Stimulated activated CD4-positive, alpha-beta T cell treated with anti-CD3 and anti-CD28 coated beads, Interleukin-1b, Interleukin-23, amount 100 ng/mL, for 48 hours (primary cell): ENCODE measurements around the gene FEM1B.

Experiments used
- DNase-seq: peaks from one replicate; pipeline ENCODE4 v3.0.0-alpha.2; 2020

FEM1B gene

DNA sequence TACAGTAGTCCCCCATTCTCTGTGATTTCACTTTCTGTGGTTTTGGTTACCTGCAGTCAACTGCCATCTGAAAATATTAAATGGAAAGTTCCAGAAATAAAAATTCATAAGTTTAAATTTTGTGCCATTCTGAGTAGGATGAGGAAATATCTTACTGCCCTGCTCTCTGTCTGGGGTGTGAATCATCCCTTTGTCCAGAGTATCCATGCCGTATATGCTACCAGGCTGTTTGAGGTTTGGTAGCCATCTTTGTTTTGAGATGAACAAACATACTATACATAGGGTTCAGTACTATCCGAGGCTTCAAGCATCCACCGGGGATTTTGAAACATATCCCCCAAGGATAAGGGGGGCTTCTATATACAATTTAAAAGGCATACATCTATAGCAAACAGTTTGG, 16.3 kb upstream of the FEM1B start:
- DNase-seq = no peak

DNA sequence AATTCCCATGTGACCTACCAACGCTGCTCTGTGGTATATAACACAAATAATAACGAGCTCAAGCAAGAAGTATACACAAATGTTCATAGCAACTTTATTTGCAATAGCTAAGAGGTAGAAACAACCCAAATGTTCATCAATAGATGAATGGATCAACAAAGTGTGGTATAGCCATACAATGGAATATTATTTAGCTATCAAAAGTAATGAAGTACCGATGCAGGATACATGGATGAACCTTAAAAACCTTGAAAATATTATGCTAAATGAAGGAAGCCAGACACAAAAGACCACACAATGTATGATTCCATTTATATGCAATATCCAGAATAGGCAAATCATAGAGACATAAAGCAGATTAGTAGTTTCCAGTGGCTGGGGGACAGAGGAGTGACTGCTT, 15.6 kb upstream of the FEM1B start:
- no peak for DNase-seq

DNA sequence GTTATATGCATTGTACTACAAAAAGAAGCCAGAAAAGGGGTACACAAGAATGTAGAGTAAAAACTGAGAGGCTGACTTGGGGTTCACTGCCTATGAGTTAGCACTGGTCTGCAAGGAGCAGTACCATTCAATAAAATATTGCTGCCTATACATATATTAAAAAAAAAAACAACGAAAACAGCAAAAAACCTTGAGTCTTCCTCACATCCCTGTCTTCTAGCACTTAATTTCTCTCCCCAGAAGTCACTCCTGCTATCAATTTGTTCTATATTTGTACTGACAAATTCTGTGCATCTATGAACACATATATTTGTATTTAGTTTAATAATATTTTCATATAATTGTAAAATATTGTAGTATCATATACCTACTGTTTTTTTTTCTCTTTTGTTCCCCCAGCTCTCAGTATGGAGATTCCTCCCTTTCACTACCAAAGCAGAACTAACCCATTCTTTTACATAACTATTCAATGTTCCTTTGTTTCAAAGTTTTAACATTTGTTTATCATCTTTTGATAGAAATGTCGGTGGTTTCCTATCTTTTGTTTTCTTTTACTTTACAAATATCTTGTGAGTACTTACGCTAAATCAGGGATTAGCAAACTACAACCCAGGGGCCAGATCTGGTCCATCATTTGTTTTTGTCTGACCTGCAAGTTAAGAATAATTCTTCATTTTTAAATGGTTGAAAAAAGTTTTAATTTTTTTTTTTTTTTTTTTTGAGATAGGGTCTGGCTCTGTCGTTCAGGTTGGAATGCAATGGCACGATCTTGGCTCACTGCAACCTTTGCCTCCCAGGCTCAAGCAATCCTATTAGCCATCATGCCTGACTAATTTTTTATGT, 14.8 kb upstream of the FEM1B start:
- DNase-seq = no peak

DNA sequence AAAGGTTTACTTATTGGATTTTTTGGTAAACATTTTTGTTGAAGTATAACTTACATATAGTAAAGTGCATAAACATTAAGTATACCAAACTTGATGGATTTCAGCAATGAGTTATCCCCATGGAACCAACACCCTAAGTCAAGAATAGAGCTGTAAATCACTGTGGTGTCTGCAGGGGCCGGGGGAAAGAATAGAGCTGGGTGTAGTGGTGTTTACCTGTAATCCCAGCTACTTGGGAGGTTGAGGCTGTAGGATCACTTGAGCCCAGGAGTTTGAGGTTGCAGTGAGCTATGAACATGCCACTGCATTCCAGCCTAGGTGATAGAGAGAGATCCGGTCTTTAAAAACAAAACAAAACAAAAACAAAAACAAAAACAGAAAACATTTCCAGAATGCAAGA, 13.3 kb upstream of the FEM1B start:
- no peak for DNase-seq

DNA sequence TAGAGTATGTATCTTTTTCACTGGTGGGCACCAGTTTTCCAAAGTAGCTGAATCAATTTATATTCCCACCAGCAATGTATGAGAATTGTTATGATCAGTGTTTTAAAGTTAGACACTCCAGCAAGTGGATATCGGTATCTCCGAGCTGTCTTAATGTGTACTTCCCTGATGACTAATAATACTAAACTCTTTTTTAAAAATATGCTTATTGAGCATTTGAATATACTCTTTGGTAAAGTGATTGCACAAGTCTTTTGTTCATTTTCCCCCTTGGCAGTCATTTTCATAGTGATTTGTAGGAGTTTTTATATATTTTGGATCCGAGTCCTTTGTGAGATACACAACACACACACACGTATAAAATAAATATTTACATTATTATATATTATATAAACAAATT, 12.5 kb upstream of the FEM1B start:
- DNase-seq = no peak

DNA sequence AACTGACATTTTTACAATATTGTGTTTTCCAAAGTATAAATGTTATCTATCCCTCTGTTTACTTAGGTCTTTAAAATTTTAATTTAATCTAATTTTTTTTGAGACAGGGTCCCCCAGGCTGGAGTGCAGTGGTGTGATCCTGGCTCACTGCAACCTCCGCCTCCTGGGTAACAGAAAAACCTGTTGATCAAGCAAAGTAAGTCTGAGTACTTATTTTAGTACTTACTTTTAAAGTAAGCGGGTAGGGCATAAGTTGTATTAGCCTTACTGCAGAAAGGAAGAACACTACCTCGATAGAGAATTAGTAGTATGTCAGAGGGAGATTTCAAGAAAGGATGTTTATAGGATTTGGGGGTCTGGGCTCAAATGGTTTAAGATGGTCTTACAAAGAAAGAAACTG, 11.9 kb upstream of the FEM1B start:
- DNase-seq = no peak

DNA sequence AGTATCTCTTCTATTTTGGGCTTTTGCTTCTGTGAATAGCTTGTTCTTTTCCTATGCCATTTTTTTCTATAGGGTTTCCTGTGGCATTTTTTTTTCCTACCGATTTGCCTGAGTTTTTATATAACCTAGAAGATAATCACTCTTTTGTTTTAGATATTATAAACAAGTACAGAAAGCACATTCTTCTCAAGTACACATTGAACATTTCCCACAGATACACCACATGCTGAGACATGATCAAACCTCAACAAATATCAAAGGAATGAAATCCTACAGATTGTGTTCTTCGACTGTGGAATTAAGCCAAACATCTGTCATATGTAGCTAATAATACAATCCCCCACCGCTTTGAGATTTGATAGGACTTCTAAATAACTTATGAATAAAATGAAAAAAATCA, 9.1 kb upstream of the FEM1B start:
- no peak for DNase-seq

DNA sequence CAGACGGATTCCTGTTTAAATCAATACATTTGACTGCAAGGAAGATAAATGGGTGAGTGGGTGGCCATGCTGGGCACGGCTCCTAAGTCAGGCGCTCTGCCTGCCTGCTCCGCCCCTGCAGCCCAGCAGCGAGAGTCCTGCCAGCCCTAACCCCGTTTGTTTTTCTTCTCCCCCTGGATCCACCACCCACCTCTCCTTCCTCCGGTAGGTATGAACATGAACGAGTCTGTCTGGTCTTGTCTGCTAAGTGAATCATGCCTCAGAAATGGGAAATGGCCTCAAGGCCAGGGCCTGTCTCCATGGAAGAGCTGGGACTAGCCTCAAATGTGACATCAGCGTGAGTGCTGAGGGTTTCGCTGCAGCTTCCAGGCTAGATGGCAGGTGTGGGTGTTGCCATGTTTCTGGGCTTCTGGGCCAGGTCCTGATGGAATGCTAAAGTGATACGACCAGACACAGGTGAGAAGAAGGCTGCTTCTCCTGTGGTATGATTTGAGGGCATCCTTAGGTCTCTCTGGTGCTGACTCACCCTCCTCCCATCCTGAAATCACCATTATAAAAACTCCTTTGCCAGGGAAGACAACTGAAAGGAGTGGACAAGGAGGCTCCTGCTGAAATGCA, 5.6 kb upstream of the FEM1B start:
- no peak for DNase-seq

DNA sequence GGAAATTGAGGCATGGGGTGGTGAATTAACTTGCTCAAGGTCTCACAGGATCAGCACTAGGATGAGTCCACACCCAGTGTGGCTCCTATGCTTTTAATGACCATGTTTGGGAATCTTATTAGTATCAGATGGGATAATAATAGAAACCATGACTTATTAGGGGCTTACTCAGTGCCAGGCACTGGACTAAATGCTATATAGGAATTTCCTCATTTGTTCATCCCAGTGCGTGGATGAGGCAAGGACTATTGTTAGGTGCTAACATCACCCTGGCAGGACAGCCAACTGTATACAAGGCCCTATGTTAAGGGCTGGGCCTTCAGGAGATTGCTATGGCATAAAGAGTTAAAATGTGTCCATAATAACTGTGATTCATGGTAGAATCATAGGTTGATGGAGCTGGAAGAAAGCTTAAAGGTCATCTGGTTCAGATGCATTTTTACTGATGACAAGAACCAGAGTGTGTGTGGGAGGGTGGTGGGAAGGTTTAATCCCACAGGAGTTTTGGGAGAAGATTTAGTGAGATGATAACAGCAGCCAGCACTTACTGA, 4.7 kb upstream of the FEM1B start:
- DNase-seq = no peak

DNA sequence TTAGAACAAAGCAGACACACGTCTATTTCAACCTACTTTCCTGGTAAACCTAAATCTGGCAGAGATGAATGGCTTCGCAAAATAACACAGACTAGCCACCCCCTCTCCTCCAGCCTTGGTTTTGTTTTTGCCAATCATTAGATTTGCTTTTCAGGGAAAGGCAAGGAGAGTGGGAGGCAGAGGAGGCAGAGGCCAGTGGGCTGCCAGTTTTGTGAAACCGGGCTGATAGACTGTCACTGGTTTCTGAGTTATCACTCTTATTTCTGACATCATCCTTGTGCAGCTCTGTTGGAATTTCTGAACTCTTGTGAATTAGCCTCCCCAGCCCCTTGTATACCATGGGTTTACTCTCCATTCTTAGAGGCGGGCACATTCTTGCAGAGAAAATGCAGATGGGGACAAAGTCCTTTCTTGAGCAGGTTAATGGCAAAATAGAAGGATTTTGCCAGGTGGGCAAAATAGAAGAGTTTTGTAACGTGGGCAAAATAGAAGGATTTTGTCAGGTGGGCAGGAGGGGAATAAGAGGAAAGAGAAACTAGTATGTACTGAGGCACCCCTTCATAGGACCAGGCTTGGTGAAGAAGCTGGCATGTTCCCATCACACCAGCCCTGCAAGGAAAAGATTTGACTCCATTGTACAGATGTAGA, 3.2 kb upstream of the FEM1B start:
- DNase-seq = no peak

DNA sequence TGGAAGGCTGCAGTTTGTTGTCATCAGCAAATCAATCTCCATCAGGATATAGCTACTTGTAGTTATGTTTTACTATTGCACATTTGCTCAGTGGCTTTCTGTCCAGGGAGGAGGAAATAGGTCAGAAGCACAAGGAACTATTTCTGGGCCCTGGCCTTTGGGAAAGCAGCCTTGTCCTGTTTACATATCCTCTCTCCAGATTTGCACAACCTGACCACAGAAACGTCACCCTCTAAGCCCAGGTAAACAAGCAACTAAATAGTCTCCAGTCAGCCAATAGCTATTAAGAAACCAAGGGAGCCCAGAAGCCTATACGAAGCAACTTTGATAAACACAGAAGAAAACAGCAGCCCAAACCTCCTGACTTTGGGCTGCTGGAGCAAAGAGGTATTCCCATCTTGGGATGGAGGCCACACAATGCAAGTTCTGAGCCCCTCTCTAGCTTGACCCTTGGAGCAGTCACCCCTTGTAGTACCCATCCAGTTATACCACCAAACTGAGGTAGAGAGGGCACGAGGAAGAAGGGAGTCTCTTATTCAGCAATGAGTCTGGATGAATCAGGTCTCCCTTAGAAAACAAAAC, 2.3 kb upstream of the FEM1B start:
- DNase-seq = no peak

DNA sequence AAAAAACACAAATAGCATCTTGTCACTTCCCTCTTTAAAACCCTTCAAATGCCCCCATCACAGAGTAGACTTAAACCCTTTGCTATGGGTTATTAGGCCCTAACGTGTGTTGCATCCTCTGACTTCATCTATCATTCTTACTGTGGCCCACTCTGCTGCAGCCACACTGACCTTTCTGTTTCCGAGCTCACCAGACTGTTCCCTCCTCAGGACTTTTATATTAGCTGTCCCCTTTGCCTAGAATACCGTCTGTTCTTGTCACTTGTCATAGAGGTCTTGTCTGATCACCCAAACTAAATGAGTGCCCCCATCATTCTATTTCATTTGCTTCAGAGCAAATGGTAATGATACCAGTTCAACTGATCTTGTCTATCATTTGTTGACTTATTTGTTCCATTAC, 877 bp upstream of the FEM1B start:
- no peak for DNase-seq

DNA sequence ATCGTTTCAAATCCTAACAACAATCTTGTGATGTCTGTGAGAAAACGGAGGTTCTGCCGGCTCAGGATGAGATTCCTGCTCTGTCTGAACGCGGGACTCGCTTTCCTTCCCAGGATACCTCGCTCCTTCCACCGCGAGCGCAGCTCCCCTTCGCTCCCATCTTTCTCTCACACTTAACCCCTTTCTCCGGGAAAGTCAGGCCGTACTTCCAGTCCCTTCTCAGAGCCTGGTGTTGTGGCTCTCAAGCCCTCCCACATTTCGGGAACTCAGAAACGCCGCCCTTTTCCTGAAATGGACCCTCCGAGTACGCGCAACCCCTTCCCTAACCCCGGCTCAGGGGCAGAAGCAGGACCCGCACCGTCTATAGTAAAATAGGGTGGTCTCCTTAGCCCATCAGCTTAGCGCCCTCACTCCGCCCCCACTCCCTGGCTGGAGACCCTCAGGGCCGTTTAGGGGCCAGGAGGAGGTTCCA, 378 bp upstream of the FEM1B start:
- no peak for DNase-seq

DNA sequence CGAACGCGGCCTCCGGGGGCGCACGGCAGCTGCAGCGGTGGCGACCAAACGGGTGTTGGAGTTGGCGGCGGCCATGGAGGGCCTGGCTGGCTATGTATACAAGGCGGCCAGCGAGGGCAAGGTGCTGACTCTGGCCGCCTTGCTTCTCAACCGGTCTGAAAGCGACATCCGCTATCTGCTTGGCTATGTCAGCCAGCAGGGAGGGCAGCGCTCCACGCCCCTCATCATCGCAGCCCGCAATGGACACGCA, 725 bp downstream of the FEM1B start:
- no peak for DNase-seq

DNA sequence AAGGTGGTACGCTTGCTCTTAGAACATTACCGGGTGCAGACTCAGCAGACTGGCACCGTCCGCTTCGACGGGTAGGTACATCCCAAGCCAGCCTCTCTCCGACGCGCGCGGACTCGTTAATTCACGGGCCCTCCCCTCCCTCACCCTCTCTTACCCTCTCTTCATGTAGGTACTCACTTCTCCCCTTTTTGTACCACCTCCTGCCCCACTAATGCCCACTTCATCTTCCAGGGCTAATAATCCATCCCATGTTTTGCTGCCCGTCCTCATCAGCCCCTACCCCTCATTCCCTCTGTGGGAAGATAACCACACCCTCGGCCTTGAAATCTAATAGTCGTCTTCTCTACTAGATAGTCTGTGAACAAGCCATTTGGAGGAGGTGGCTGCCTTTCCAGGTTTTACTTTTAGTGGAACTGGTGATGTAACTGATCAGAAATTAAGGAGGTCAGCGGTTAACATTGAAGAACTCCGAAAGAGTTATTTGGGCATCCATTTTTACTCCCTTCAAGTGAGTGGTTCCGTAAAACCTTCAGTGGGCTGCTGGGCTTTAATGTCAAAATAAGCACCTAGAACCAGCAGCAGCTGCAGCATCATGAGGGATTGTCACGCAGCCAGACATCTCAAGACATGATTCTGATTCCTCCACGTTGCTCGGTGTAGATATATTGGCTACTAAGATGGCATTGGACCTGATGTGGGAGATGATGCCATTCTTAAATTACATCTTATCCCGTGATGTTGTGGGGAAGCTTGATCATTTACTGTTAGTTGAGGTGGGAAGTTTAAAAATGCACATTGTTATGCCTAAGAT, 1.3 kb downstream of the FEM1B start:
- no peak for DNase-seq

DNA sequence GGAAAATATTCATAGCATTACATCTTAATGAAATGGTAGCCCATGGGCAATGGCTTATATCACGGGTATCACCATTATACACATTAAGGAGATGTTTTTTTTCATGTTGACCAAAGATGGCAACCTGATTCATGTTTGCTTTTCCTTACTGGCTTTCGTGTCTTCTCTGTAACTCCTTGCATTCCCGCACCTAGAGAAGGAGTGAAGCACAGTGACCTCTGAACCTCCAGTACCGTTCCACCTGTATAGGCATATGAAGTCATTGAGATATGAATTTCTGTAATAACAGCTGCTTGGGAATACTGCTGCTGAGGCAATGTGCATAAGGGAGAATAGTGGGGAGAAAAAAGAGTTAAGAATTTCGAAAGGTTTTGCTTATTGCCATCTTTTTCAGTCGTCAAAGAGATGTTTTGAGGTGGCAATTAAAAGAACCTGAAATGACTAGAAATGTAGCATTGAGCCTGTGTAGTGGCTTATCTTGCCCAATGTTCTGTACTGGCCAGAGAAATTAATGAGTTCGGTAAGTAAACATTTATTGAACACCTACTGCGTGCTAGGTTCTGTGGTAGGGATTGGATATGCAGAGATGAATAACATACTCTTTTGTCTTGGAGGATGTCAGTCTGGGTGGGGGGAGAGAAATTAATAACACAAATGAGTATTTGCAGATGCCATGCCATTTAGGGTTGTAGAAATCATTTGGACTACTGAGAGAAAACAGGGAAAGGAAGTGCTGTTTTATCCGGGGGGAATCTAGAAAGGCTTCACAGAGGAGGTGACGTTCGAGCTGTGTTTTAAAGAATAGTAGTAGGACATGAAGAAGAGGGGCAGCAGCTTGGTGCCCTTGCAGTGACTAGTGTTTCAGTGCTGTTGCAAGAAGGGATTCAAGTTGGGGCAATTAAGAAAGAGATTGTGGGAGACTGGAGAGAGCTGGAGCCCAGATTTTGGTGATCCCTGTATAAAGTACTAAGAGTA, 2.5 kb downstream of the FEM1B start:
- DNase-seq = no peak

DNA sequence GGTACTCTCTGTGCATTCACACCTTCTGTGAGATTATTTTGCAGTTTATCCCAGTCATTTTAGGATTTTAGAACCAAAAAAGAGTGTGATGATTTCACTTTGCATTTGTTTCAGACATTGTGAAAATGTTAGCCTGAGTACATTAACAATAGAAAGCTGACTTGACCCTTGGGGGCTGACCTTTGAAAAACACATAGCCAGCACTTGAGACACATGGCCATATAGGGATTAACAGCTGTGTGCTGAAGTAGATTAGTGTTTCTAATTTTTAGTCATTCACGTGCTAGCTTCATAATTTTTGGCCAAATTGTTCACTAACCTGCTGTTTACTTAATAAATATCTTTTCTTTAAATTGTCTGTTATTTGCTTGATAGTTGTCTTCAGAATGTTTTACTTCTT, 3.5 kb downstream of the FEM1B start:
- no peak for DNase-seq

DNA sequence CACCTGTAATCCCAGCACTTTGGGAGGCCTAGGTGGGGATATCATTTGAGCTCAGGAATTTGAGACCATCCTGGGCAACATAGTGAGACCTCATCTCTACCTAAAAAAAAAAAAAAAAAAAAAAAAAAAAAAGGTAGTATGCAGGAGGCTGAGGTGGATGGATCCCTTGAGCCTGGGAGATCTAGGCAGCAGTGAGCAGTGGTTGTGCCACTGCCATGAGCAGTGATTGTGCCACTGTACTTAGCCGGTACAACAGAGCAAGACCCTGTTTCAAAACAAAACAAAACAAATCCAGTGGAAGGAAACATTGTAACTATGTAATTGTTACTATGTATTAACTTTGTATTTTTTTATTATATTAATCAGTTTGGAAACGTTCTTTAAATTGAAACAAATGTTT, 5.9 kb downstream of the FEM1B start:
- no peak for DNase-seq

DNA sequence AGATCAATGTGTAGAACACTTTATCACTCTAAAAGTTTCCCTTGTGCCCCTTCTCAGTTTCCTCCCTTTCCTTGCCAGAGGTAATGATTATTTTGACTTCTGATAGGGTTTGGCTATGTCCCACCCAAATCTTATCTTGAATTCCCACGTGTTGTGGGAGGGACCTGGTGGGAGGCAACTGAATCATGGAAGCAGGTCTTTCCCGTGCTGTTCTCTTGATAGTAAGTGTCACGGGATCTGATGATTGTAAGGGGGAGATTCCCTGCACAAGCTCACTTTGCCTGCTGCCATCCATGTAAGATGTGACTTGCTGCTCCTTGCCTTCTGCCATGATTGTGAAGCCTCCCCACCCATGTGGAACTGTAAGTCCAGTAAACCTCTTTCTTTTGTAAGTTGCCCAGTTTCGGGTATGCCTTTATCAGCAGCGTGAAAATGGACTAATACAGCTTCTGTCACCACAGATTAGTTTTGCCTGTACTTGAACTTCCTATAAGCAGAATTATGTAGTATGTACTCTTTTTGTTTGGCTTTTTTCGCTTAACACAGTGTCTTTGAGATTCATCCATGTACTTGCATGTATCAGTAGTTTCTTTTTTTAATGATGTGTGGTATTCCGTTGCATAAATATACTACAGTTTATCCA, 7.2 kb downstream of the FEM1B start:
- no peak for DNase-seq

DNA sequence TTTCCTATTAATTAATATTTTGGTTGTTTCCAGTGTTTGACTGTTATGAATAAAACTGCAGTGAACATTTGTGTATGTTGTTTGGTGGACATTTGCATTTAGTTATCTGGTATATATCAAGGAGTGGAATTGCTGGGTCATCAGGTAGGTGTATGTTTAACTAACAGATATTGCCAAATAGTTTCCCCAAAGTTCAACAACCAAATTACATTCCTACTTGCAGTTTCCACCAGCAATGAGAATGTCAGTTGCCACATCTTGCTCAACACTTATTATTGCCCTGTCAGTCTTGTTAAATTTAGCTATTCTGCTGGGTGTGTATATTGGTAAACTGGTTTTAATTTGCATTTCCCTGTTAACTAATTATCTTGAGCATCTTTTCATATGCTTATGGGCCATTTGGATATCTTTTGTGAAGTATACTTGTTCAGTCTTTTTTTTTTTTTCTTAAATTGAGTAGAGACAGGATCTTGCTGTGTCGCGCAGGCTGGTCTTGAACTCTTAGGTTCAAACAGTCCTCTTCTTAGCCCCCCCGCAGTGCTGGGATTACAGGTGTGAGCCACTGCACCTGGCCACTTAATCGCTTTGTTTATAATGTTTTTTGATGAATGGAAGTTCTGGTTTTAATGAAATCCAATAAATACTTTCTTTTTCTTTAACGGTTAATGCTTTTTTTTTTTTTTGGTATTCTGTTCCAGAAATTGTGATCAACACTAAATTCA, 7.9 kb downstream of the FEM1B start:
- DNase-seq = no peak
